NT2/D1 (cell line): Measurements from ENCODE around the gene LSMEM2.

ENCODE experiments used
- SUZ12 ChIP-seq: IDR thresholded peaks from 2 replicates; pipeline ENCODE4 v1.6.1; 2011; ENCODE audit not compliant: insufficient read length, insufficient read depth; ENCODE audit errors: extremely low read depth
- YY1 ChIP-seq: IDR thresholded peaks from 2 replicates; pipeline ENCODE4 v1.6.1; 2011; ENCODE audit not compliant: insufficient read length, insufficient read depth

- TF ChIP-seq SUZ12: no peak
- no peak for TF ChIP-seq YY1
Measured at GRCh38 chr3:50229490-50229889, 49.4 kb upstream of the LSMEM2 start.
